Hepatocyte (in vitro differentiated cells): Measurements from ENCODE around the gene ABHD1.

Source experiments
- CTCF ChIP-seq: fragments of 200-600 bp; sonication (generic); IDR thresholded peaks from 2 replicates; pipeline ENCODE4 v1.5.1; 2016; ENCODE audit warnings: antibody characterized with exemption, mild to moderate bottlenecking; ENCODE audit not compliant: poor library complexity
- EZH2 ChIP-seq: fragments of 200-600 bp; sonication (generic); IDR thresholded peaks from 2 replicates; pipeline ENCODE4 v1.6.1; 2016; ENCODE audit warnings: antibody characterized with exemption, mild to moderate bottlenecking, borderline replicate concordance

- TF ChIP-seq CTCF (no peak), EZH2 (no peak)
Observed at GRCh38 chr2:27094353-27094984, 29.1 kb upstream of the ABHD1 start.
